ENCODE results near the gene EXD3.

Gene EXD3

GRCh38 chr9:137305798-137306065 lies 117.2 kb downstream of the EXD3 start:
- Histone ChIP-seq H3K36me3 (no peaks in the 10 kb centered on the region), H3K4me1 (ENCODE audit: control insufficient read depth in 1 of 2, insufficient read depth in 1 of 2, low read depth in 1 of 2, low read length in 1 of 2) (peaks cover 10 to 15% of the 10 kb centered on the region in 2 experiments), H3K9me3 (no peaks in the 10 kb centered on the region), H3K27me3 (peaks cover 89% of the 10 kb centered on the region), H3K4me3 (ENCODE audit: low read depth in 1 of 2, low read length in 1 of 2) (no peak overlapping the region), H3K27ac (no peak overlapping the region)
- no peak for TF ChIP-seq CTCF (IDR thresholded peaks at IDR 0.05)

GRCh38 chr9:137305060-137305797 lies 117.7 kb downstream of the EXD3 start:
- Histone ChIP-seq H3K4me1 (ENCODE audit: control insufficient read depth in 1 of 2, insufficient read depth in 1 of 2, low read depth in 1 of 2, low read length in 1 of 2) (peaks cover 11 to 19% of the 10 kb centered on the region in 2 experiments), H3K36me3 (no peaks in the 10 kb centered on the region), H3K4me3 (ENCODE audit: low read depth in 1 of 2, low read length in 1 of 2) (no peak overlapping the region), H3K27me3 (peaks cover 94% of the 10 kb centered on the region), H3K27ac (no peak overlapping the region), H3K9me3 (no peaks in the 10 kb centered on the region)
- TF ChIP-seq CTCF (IDR thresholded peaks at IDR 0.05): no peak

- no peak overlapping the region for H3K4me3 ChIP-seq (ENCODE audit: low read depth in 1 of 2, low read length in 1 of 2)
- no peaks in the 10 kb centered on the region for H3K9me3 ChIP-seq
- no peak overlapping the region for H3K27ac ChIP-seq
- H3K36me3 ChIP-seq: no peaks in the 10 kb centered on the region
- H3K27me3 ChIP-seq: peaks cover 97% of the 10 kb centered on the region
- peaks cover 11 to 24% of the 10 kb centered on the region in 2 experiments for H3K4me1 ChIP-seq (ENCODE audit: control insufficient read depth in 1 of 2, insufficient read depth in 1 of 2, low read depth in 1 of 2, low read length in 1 of 2)
- no peak for TF ChIP-seq CTCF (IDR thresholded peaks at IDR 0.05)
Measured at GRCh38 chr9:137304383-137305059, 118.4 kb downstream of the EXD3 start.

- H3K27ac ChIP-seq: no peak overlapping the region
- no peak for TF ChIP-seq CTCF (IDR thresholded peaks at IDR 0.05)
- H3K4me1 ChIP-seq (ENCODE audit: control insufficient read depth in 1 of 2, insufficient read depth in 1 of 2, low read depth in 1 of 2, low read length in 1 of 2): peaks cover 11 to 24% of the 10 kb centered on the region in 2 experiments
- H3K27me3 ChIP-seq: peaks cover 98% of the 10 kb centered on the region
- H3K9me3 ChIP-seq: no peaks in the 10 kb centered on the region
- H3K4me3 ChIP-seq (ENCODE audit: low read depth in 1 of 2, low read length in 1 of 2): no peak overlapping the region
- H3K36me3 ChIP-seq: no peaks in the 10 kb centered on the region
Measured at GRCh38 chr9:137303893-137304382, 119.0 kb downstream of the EXD3 start.

- no peak overlapping the region for H3K4me3 ChIP-seq (ENCODE audit: low read depth in 1 of 2, low read length in 1 of 2)
- H3K4me1 ChIP-seq (ENCODE audit: control insufficient read depth in 1 of 2, insufficient read depth in 1 of 2, low read depth in 1 of 2, low read length in 1 of 2): peaks cover 11 to 24% of the 10 kb centered on the region in 2 experiments
- peaks cover 98% of the 10 kb centered on the region for H3K27me3 ChIP-seq
Measured at GRCh38 chr9:137303151-137303892, 119.6 kb downstream of the EXD3 start.

More at GRCh38 chr9:137303151-137303892, 119.6 kb downstream of the EXD3 start:
- Histone ChIP-seq H3K36me3 (no peaks in the 10 kb centered on the region), H3K27ac (no peak overlapping the region), H3K9me3 (no peaks in the 10 kb centered on the region)
- no peak for TF ChIP-seq CTCF (IDR thresholded peaks at IDR 0.05)

All from neutrophil (primary cell).